MCF 10A (cell line): ENCODE measurements around the gene MIP. TPM values are rescaled to one million over a fixed set of nuclear protein-coding genes. Genes with fewer than 3 reads are reported as not detected.
"Not testable (repeated sequence)": the region's sequence is repeated elsewhere in the genome, so short reads cannot be mapped to it uniquely, and the experiment has no call there.

Experiments used
- Bru-seq: library from RNA; stranded (reverse); fragments of 400-500 nt; gene quantifications from one replicate; lab custom pipeline; 2021; lab: Mats Ljungman, UMichigan
- BruChase-seq, 2 experiments: library from RNA; stranded (reverse); fragments of 400-500 nt; gene quantifications; one replicate each; lab custom pipeline; 2021; lab: Mats Ljungman, UMichigan
- BruUV-seq: library from RNA; stranded (reverse); fragments of 400-500 nt; replicated peaks from 2 replicates; lab custom pipeline; 2021; lab: Mats Ljungman, UMichigan
- CTCF ChIA-PET: fragments of 300-600 bp; sonication (Branson Sonifier 250); formaldehyde crosslinking; extraction: SDS; loops from one replicate; lab custom pipeline; 2021; ENCODE audit warnings: antibody characterized with exemption, inconsistent platforms; lab: Yijun Ruan, JAX
- POLR2A ChIA-PET: fragments of 300-600, 350-650 bp; sonication (Branson Sonifier 250); formaldehyde crosslinking; extraction: SDS; loops from one replicate; lab custom pipeline; 2020; ENCODE audit warnings: antibody characterized with exemption, inconsistent platforms; lab: Yijun Ruan, JAX
- DNase-seq: peaks from one replicate; pipeline ENCODE4 v3.0.0-alpha.2; 2018; ENCODE audit not compliant: unreplicated experiment
- H3K27ac Mint-ChIP-seq: one replicate; pipeline ENCODE4 v1.8.0; 2022; ENCODE audit warnings: mild to moderate bottlenecking, low read depth, mixed read lengths; ENCODE audit not compliant: unreplicated experiment
- H3K27me3 Mint-ChIP-seq: one replicate; pipeline ENCODE4 v1.8.0; 2022; ENCODE audit warnings: mixed read lengths; ENCODE audit not compliant: insufficient read depth, unreplicated experiment
- H3K36me3 Mint-ChIP-seq: one replicate; pipeline ENCODE4 v1.8.0; 2022; ENCODE audit warnings: mild to moderate bottlenecking, moderate library complexity, mixed read lengths; ENCODE audit not compliant: insufficient read depth, unreplicated experiment
- H3K4me1 Mint-ChIP-seq: one replicate; pipeline ENCODE4 v1.8.0; 2022; ENCODE audit warnings: mixed read lengths; ENCODE audit not compliant: insufficient read depth, unreplicated experiment
- H3K4me3 Mint-ChIP-seq: one replicate; pipeline ENCODE4 v1.8.0; 2022; ENCODE audit warnings: mild to moderate bottlenecking, moderate library complexity, mixed read lengths; ENCODE audit not compliant: unreplicated experiment
- H3K9me3 Mint-ChIP-seq: one replicate; pipeline ENCODE4 v1.8.0; 2022; ENCODE audit warnings: mixed read lengths; ENCODE audit not compliant: unreplicated experiment
- CTCF ChIP-seq: fragments of 200-600 bp; IDR thresholded peaks from one replicate; pipeline ENCODE4 v1.8.0; 2022; ENCODE audit warnings: antibody characterized with exemption, mild to moderate bottlenecking; ENCODE audit not compliant: unreplicated experiment
- intact Hi-C: fragments of 100-400 bp; cut with micrococcal nuclease; formaldehyde crosslinking; loops from 2 replicates; pipeline ENCODE4 v1.14.1; 2022
- long read RNA-seq: library from polyadenylated mRNA; stranded (forward); transcript quantifications from one replicate; pipeline ENCODE4 v2.0.0, GENCODE V29; 2022
- total RNA-seq: library from RNA; stranded (reverse); gene quantifications from 2 replicates; pipeline ENCODE4 v1.2.3, GENCODE V29; 2022

Gene MIP
- total RNA-seq (not detected in 2 replicates), Bru-seq, nascent RNA (not detected), BruChase-seq, experiment 1, labeled RNA remaining after a 6-hour chase (not detected), BruChase-seq, experiment 2, labeled RNA remaining after a 2-hour chase (not detected)
- long read RNA-seq = 0 reads

- CTCF ChIA-PET = interaction anchor here (0.6 to 2.0 kb wide), 4 partner anchors 9 to 117 kb away, joined by 3 to 11 read pairs (median 5); no protein-coding TSS in a partner anchor
- Mint-ChIP-seq H3K36me3 (no peaks in the 10 kb centered on the region), H3K9me3 (no peaks in the 10 kb centered on the region), H3K4me1 (peaks cover 4% of the 10 kb centered on the region), H3K4me3 (no peak within 1 kb of the TSS), H3K27me3 (no peaks in the 10 kb centered on the region), H3K27ac (no peak within 1 kb of the TSS)
- POLR2A ChIA-PET = interaction anchor here (0.6 kb wide), 1 partner anchor 27 kb away, joined by 3 read pairs; no protein-coding TSS in a partner anchor
- TF ChIP-seq CTCF = no peak
- BruUV-seq = no TSS peak
- DNase-seq = no peak
- intact Hi-C loops = no loop called here
Measured at GRCh38 chr12:56454557-56454956, at the start of gene MIP. MIP (minus strand) TSS chr12:56454657; CDS start chr12:56454613, 44 bp downstream.

DNA sequence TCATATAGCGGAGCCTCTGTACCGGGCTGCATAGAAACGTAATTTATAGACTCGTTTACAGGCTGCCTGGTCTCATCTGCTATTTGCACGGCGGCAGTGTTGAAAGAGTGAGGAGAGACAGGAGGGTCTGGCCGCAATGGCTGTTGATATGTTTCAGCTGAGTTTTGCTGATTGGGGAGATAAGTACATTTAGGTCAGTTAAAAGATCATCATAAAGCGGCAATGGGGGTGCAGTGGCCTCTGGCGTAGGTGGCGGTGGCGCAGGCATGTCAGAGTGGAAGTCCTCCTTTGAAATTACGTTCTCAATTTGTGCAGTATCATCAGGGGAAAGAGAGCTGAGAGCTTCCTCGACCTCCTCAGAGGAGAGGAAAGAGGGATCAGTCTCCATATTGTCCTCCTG is 45.4 kb upstream of the MIP start:
- not testable (repeated sequence) for H3K4me3 Mint-ChIP-seq

DNA sequence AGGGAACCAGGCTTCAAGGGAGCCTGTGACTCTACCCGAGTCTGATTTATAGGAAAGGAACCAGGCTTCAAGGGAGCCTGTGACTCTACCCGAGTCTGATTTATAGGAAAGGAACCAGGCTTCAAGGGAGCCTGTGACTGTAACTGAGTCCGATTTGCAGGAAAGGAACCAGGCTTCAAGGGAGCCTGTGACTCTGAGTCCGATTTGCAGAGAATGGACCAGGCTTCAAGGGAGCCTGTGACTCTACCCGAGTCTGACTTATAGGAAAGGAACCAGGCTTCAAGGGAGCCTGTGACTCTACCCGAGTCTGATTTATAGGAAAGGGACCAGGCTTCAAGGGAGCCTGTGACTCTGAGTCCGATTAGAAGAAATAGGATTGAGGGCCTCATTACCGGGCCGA is 45.0 kb upstream of the MIP start:
- DNase-seq, BruUV-seq, intact Hi-C loops, H3K4me3 Mint-ChIP-seq, POLR2A ChIA-PET, H3K4me1 Mint-ChIP-seq, H3K9me3 Mint-ChIP-seq, H3K36me3 Mint-ChIP-seq, H3K27me3 Mint-ChIP-seq: not testable (repeated sequence)
- CTCF ChIA-PET = interaction anchor here (0.6 kb wide), 1 partner anchor 112 kb away, joined by 3 read pairs; no protein-coding TSS in a partner anchor
- peak overlapping the region; percentile 4 for H3K27ac Mint-ChIP-seq

More for the DNA sequence above, 45.4 kb upstream of the MIP start:
- BruUV-seq, intact Hi-C loops, H3K36me3 Mint-ChIP-seq, H3K9me3 Mint-ChIP-seq, H3K27me3 Mint-ChIP-seq, H3K4me1 Mint-ChIP-seq, POLR2A ChIA-PET, DNase-seq: not testable (repeated sequence)
- CTCF ChIA-PET = interaction anchor here (0.6 kb wide), 1 partner anchor 112 kb away, joined by 3 read pairs; no protein-coding TSS in a partner anchor
- H3K27ac Mint-ChIP-seq = peak overlapping the region; percentile 4

DNA sequence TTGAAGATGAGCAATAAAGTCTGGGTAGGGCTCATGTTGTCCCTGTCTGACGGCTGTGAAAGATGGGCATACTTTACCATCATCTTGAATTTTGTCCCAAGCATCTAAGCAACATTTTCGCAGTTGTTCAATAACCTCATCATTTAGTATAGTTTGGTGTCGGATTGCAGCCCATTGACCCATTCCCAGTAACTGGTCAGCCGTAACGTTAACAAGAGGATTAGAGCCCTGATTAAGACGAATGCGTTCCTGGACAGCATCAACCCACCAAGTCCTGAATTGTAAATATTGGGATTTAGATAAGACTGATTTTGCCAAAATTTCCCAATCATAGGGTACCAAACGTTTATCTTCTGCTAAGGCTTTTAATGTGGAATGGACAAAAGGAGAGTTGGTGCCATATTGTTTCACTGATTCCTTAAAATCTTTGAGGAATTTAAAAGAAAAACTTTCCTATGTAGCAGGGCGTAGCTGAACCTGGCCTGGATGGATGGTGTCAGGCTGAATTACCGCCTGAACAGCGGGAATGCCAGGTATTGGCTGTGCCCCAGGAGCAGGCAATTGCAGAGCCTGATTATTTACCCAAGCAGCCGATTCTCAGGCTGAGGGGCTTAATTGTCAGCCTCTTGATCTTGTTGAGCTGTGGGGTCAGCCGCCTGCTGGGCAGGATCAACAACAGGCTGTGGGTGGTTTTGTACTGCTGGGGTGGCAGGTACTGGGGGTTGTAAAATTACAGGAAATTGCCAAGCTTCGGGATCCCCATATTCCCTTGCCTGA is 43.9 kb upstream of the MIP start:
- H3K4me1 Mint-ChIP-seq, DNase-seq, BruUV-seq, H3K36me3 Mint-ChIP-seq, H3K27ac Mint-ChIP-seq, H3K27me3 Mint-ChIP-seq, H3K9me3 Mint-ChIP-seq, intact Hi-C loops, POLR2A ChIA-PET, H3K4me3 Mint-ChIP-seq: not testable (repeated sequence)
- CTCF ChIA-PET = interaction anchor here (0.6 to 1.5 kb wide), 2 partner anchors 76 to 125 kb away, joined by 3 to 4 read pairs; no protein-coding TSS in a partner anchor

GRCh38 chr12:56496704-56497103 is 42.2 kb upstream of the MIP start:
- DNase-seq = peak; percentile 29
- POLR2A ChIA-PET = interaction anchor here (0.9 to 1.3 kb wide), 2 partner anchors 97 to 134 kb away, joined by 3 read pairs; no protein-coding TSS in a partner anchor
- H3K9me3 Mint-ChIP-seq, H3K4me1 Mint-ChIP-seq, H3K4me3 Mint-ChIP-seq, intact Hi-C loops, H3K27ac Mint-ChIP-seq, H3K36me3 Mint-ChIP-seq, BruUV-seq, H3K27me3 Mint-ChIP-seq: not testable (repeated sequence)
- CTCF ChIA-PET = interaction anchor here (0.6 to 2.0 kb wide), 11 partner anchors 8 to 1050 kb away, joined by 3 to 13 read pairs (median 3); no protein-coding TSS in a partner anchor
- peak; percentile 31 for TF ChIP-seq CTCF

DNA sequence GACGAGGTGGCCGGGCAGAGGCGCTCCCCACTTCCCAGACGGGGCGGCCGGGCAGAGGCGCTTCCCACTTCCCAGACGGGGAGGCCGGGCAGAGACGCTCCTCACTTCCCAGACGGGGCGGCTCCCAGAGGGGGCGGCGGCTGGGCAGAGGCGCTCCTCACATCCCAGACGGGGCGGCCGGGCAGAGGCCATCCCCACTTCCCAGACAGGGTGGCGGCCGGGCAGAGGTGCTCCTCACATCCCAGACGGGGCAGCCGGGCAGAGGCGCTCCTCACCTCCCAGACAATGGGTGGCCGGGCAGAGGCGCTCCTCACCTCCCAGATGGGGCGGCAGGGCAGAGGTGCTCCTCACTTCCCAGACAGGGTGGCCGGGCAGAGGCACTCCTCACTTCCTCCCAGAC is 40.0 kb upstream of the MIP start:
- H3K27ac Mint-ChIP-seq, DNase-seq, CTCF ChIA-PET, BruUV-seq, H3K4me1 Mint-ChIP-seq, POLR2A ChIA-PET, H3K36me3 Mint-ChIP-seq, H3K4me3 Mint-ChIP-seq, H3K9me3 Mint-ChIP-seq, H3K27me3 Mint-ChIP-seq, intact Hi-C loops: not testable (repeated sequence)

DNA sequence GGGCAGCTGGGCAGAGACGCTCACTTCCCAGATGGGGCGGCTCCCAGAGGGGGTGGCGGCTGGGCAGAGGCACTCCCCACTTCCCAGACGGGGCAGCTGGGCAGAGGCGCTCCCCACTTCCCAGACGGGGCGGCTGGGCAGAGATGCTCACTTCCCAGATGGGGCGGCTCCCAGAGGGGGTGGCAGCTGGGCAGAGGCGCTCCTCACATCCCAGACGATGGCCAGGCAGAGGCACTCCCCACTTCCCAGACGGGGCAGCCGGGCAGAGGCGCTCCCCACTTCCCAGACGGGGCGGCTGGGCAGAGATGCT is 39.6 kb upstream of the MIP start:
- DNase-seq, H3K36me3 Mint-ChIP-seq, POLR2A ChIA-PET, CTCF ChIA-PET, BruUV-seq, H3K27me3 Mint-ChIP-seq, intact Hi-C loops, H3K9me3 Mint-ChIP-seq, H3K27ac Mint-ChIP-seq, H3K4me3 Mint-ChIP-seq, H3K4me1 Mint-ChIP-seq: not testable (repeated sequence)
